Activated CD4-positive, alpha-beta T cell treated with anti-CD3 and anti-CD28 coated beads, Interleukin-10, Interleukin-2, amounts not matched to agents 100 ng/mL and 50 ng/mL, durations not matched to agents 16 hours and 8 hours (primary cell): ENCODE results near the gene RPL41.

Experiments used
- DNase-seq: peaks from one replicate; pipeline ENCODE4 v3.0.0-alpha.2; 2020

RPL41 gene

DNA sequence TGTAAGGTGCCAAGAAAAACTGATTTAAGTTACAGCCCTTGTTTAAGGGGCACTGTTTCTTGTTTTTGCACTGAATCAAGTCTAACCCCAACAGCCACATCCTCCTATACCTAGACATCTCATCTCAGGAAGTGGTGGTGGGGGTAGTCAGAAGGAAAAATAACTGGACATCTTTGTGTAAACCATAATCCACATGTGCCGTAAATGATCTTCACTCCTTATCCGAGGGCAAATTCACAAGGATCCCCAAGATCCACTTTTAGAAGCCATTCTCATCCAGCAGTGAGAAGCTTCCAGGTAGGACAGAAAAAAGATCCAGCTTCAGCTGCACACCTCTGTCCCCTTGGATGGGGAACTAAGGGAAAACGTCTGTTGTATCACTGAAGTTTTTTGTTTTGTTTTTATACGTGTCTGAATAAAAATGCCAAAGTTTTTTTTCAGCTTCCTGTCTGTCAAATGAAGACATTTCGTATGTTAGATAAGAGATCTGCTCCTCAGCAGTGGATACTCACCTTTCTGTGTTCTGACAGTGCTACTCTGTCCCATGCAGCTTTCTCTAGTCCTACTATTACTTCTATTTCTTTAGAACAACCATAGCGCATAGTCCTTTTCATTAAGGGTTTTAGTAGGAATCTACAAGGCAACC lies 13.2 kb upstream of the RPL41 start:
- peak; percentile 81 for DNase-seq

GRCh38 chr12:56103823-56104108 lies 12.7 kb upstream of the RPL41 start:
- no peak for DNase-seq

DNA sequence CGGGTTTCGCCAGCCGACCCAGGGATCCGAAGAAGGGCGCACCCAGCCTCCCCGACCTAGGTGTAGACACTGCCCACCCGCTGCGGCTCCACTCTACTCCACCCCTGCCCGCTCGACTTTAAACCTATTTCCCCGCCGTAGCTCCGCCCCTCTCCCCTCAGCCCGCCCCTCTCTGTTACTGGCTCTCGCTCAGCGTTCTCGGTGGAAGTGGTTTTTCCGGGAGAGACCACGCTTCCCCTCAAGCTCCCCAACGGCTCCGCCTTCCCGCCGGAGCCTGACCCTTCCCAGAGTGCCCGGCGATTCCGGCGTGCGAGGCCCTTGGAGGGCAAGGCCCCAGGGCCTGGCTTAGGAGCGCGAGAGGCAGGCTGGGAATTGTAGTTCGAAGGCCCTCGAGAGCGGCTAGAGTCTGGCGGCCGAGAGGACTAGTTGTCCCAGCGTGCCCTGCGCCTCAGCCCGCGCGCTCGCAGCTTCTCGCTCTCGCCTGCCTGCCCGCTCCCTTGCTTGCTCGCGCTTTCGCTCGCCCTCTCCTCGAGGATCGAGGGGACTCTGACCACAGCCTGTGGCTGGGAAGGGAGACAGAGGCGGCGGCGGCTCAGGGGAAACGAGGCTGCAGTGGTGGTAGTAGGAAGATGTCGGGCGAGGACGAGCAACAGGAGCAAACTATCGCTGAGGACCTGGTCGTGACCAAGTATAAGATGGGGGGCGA lies 12.2 kb upstream of the RPL41 start, which contains the start of gene PA2G4:
Gene PA2G4 (plus strand): TSS at position 451 of the 706 bp plus-strand sequence. CDS start 179 bp downstream, at position 630.
- DNase-seq = peak; percentile 100

DNA sequence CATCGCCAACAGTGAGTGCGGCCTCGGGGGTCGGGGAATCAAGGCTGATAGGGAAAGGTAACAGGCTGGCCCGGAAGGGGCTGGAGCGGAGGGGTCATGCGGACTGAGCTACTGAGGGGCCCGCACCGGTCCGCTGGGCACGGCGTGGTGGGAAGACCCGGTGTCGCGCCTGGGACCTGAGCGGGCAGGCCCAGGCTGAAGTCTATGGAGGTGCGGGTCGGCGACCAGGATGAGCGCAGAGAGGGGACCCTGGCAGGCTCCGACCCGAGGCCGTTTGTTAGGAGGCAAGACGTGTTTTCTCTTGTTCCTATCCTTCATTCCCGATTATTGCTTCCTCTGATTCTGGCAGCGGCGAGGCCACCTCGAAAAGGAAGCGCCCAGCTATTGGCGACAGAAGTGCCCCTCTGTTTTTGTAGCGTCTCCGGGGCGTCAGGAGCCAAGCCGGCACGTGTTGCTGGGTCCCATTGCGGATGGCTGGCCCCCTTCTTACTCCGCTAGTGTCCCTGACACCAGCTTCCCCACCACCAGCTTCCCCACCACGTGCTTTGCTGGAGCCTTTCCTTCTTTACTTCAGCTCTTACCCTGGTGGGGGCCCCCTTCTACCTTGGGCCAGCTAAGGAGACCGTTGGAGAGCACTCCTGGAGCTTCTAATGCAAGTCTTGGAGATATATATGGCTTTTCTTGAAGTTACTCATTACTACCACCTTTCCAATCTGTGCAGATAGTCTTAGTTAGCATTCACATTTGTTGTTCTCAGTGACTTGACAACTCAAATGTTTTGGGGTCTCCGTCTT lies 11.4 kb upstream of the RPL41 start:
- DNase-seq = peak; percentile 56

- DNase-seq = no peak
These were observed 10.9 kb upstream of the RPL41 start for GRCh38 chr12:56105609-56105902.

DNA sequence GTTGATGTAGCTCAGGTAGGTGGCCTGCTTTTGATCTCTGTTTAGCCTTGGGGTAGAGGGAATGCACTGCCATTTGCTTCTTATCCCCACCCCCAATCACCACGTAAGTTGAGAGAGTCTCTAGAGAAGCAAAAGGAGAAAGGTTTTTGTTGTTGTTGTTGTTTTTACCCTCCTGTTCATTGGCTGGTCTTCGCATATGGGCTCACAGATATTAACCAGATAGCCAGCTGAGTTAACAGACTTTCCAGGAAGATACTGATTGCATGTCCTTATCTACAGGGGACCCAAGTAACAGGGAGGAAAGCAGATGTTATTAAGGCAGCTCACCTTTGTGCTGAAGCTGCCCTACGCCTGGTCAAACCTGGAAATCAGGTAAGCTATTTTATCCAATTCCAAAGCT lies 9.2 kb upstream of the RPL41 start:
- DNase-seq = no peak

GRCh38 chr12:56110571-56110970 lies 5.9 kb upstream of the RPL41 start:
- DNase-seq = no peak

- DNase-seq = no peak
These were observed 2.3 kb upstream of the RPL41 start for GRCh38 chr12:56114084-56114483.

GRCh38 chr12:56115329-56115728 lies 1.1 kb upstream of the RPL41 start:
- no peak for DNase-seq

- peak; percentile 28 for DNase-seq
These were observed 761 bp downstream of the RPL41 start for GRCh38 chr12:56117082-56117706.

- DNase-seq = peak; percentile 100
These were observed 1.6 kb downstream of the RPL41 start, which contains the start of gene ZC3H10 for GRCh38 chr12:56117778-56118687. TSS of gene ZC3H10 (plus strand) at chr12:56118266. CDS start at chr12:56120563, 2,297 bp downstream.

- DNase-seq = no peak
These were observed 2.4 kb downstream of the RPL41 start for GRCh38 chr12:56118688-56119357.

DNA sequence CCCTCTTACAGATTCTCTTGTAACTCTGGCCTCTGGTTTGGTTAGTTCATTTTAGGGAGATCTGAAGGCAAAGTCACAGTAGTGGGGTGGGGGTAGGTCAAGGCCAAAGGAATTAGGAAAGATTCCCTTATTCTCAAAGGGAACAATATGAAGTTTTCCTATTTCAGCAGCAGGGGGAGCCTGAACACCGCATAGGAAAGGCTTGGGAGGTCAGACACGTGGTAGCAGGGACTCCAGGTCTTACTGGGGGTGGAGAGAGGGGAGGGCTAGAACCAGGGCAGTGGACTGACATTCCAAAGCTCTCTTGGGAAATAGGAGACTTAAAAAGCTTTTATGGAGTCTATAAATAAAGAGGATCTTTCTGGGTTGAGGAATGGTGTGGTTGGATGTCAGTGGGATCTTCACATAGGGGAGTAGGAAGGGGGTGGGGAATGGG lies 2.9 kb downstream of the RPL41 start:
- DNase-seq = peak; percentile 82

- DNase-seq = no peak
These were observed 3.9 kb downstream of the RPL41 start for GRCh38 chr12:56120158-56120846.

DNA sequence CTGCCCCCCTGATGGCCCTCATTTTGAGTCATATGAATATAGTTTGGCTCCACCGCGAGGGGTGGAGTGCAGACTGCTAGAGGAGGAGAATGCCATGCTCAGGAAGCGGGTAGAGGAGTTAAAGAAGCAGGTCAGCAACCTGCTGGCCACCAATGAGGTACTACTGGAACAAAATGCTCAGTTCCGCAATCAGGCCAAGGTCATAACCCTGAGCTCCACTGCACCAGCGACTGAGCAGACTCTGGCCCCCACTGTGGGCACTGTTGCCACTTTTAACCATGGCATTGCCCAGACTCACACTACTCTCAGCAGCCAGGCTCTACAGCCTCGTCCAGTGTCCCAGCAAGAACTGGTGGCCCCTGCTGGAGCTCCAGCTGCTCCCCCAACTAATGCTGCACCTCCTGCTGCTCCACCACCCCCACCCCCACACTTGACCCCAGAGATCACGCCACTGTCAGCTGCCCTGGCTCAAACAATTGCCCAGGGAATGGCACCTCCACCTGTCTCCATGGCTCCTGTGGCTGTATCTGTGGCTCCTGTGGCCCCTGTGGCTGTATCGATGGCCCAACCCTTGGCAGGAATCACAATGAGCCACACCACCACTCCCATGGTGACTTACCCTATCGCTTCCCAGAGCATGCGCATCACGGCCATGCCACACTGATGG lies 4.9 kb downstream of the RPL41 start:
- no peak for DNase-seq

- no peak for DNase-seq
These were observed 6.2 kb downstream of the RPL41 start for GRCh38 chr12:56122637-56123036.

- no peak for DNase-seq
These were observed 7.7 kb downstream of the RPL41 start for GRCh38 chr12:56124133-56124532.

DNA sequence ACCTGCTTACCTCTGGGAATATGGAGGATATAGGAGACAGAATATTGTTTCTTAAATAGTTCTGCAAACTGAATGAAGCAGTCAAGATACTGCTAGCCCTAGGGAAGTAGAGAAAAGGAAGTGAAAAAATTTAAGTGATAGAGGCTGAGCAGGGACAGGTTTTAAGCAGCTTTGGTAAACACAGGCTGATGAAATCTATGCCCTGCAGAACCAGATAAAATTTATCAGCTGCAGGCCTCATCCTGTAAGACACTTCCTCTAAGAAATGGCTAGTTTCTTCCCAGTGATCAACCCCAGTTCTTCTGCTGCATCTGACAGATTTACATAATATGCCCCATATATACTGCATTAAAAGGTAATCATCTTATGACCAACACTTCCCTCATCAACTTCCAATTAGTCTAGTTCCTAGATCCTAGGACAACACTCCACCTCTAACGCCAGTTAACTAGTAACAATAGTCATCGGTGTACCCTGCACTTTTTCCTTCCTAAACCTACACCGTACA lies 10.4 kb downstream of the RPL41 start:
- peak; percentile 14 for DNase-seq

DNA sequence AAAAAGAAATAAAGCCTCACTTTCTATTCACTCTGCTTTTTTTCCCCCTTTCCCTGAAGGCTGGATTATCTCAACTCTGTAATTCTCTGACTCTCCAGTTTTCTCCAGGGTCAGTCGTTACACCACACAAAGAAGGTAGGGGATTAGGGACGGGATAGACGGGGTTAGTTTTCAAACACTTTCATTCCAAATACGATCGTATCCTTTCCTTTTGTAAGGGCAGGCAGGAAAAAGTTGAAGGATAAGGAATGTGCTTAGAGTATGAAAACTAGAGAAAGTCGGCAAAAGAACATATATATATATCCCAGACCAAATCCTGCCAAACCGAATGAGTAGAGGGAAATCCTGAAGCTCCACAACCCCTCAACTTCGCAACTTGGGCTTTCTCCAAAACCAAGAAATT lies 11.1 kb downstream of the RPL41 start:
- DNase-seq = no peak

DNA sequence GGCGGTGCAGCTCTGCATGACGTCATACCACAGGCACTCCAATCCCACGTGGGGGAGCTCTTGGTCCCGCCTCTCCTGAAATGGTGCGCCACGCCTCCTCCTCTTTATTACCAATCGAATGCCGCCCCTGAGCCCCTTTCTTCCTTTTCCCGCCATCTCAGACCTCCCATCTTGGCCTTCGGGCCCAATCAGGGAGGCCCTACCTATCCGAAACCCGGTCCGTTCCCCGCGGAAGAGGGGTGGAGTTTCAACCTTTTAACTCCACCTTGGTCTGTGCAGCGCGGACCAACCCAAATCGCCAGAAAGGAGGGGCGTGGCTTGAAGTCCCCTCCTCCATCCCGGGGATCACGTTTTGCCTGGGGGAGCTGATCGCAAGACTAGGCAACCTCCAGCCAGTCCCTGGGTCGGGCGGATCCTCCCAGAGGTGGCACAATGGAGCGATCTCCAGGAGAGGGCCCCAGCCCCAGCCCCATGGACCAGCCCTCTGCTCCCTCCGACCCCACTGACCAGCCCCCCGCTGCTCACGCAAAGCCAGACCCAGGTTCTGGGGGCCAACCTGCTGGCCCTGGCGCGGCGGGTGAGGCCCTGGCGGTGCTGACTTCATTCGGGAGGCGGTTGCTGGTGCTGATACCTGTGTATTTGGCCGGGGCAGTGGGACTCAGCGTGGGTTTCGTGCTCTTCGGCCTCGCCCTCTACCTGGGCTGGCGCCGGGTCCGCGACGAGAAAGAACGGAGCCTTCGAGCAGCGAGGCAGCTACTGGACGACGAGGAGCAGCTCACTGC lies 11.6 kb downstream of the RPL41 start, which contains the start of gene ESYT1:
Gene ESYT1 (plus strand): TSS at position 380 of the 782 bp plus-strand sequence. CDS start 53 bp downstream, at position 433.
- peak; percentile 100 for DNase-seq
